ENCODE measurements around the gene SDR42E2.
"Not testable (repeated sequence)": the region's sequence is repeated elsewhere in the genome, so short reads cannot be mapped to it uniquely, and the experiment has no call there.

SDR42E2 gene

DNA sequence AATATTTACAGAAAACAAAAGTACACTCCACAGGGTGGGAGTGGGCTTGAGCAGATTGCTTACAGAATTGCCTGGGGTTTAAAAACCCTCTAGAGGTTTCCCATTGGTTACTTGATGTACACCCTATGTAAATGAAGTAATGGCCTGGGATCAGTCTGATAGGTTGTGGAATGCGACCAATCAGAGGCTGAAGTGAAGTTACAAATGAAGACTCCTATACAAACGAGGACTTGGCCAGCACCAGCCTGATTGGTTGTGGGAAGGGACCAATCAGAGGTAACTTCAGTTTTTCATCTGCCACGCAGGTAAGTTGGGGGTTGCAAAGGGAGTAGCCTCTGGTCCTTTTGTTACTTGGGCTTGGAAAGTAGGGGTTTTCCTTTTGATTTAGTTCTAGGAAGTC is 52.6 kb downstream of the SDR42E2 start:
- H3K9ac ChIP-seq (ENCODE audit: low read depth, low read length) = no peak overlapping the region
- H3K4me1 ChIP-seq (ENCODE audit: insufficient read depth, low read length) = no peaks in the 10 kb centered on the region
- DNase-seq = no peak
- no peak overlapping the region for H2AFZ ChIP-seq (ENCODE audit: low read depth, low read length)
- TF ChIP-seq EZH2 (IDR thresholded peaks at IDR 0.05; ENCODE audit: borderline replicate concordance, low read depth, low read length, severe bottlenecking) = no peak
- TF ChIP-seq, protein P1, sequence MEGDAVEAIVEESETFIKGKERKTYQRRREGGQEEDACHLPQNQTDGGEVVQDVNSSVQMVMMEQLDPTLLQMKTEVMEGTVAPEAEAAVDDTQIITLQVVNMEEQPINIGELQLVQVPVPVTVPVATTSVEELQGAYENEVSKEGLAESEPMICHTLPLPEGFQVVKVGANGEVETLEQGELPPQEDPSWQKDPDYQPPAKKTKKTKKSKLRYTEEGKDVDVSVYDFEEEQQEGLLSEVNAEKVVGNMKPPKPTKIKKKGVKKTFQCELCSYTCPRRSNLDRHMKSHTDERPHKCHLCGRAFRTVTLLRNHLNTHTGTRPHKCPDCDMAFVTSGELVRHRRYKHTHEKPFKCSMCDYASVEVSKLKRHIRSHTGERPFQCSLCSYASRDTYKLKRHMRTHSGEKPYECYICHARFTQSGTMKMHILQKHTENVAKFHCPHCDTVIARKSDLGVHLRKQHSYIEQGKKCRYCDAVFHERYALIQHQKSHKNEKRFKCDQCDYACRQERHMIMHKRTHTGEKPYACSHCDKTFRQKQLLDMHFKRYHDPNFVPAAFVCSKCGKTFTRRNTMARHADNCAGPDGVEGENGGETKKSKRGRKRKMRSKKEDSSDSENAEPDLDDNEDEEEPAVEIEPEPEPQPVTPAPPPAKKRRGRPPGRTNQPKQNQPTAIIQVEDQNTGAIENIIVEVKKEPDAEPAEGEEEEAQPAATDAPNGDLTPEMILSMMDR (IDR thresholded peaks at IDR 0.05; ENCODE audit: borderline replicate concordance, extremely low read depth, low read length, poor library complexity, severe bottlenecking) = no peak
- H3K79me2 ChIP-seq (ENCODE audit: insufficient read depth, low read length) = peaks cover 13% of the 10 kb centered on the region
- ATAC-seq (ENCODE audit: insufficient read depth, low read depth) = no peak
- H3K4me2 ChIP-seq (ENCODE audit: insufficient read depth, low read length) = no peak overlapping the region
- peaks cover 11% of the 10 kb centered on the region; the same call in 1 of the 2 replicates for H4K20me1 ChIP-seq (ENCODE audit: insufficient read depth, low read length)
- no peak overlapping the region for H3K4me3 ChIP-seq (ENCODE audit: low read depth in 1 of 2, low read length in 2 of 2)
- H3K27ac ChIP-seq (ENCODE audit: low read length) = no peak overlapping the region
- no peaks in the 10 kb centered on the region for H3K27me3 ChIP-seq (ENCODE audit: insufficient read depth, low read length, poor library complexity)
- no peaks in the 10 kb centered on the region for H3K9me3 ChIP-seq (ENCODE audit: insufficient read depth, low read length, severe bottlenecking)
- H3K36me3 ChIP-seq (ENCODE audit: insufficient read depth, low read length) = peaks cover 4% of the 10 kb centered on the region; the same call in 1 of the 2 replicates

DNA sequence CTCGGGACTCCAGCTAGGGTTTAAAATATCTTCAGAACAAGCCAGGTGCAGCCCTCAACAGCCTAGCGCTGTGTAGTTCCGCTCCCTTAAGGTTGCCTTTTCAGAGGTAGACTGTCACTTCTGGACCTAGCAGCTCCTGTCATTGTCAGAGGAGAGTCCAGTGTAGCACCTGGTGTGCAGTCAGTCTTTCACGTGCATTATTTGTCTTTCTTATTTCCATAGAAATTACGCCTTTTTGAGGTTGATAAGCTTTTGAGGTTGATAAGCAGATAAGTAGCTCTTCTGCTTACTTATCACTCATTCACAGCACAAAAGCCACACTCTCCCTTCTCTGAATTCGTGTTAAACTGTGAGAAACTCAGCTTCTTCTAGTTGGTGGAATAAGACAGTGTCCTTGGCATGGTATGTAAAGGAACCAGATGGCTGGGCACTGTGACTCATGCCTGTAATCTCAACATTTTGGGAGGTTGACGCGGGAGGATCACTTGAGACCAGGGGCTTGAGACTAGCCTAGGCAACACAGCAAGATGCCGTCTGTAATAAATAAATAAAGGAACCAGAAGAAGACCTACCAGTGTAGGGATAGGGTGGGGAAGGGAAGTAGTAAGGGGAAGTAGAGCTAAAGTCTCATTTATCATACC is 54.0 kb downstream of the SDR42E2 start:
- no peak overlapping the region for H2AFZ ChIP-seq (ENCODE audit: low read depth, low read length)
- H3K79me2 ChIP-seq (ENCODE audit: insufficient read depth, low read length) = 0 out of 2 replicates have a peak, but pooled peaks cover 2% of the 10 kb centered on the region
- TF ChIP-seq EZH2 (IDR thresholded peaks at IDR 0.05; ENCODE audit: borderline replicate concordance, low read depth, low read length, severe bottlenecking) = no peak
- TF ChIP-seq, protein P1 (IDR thresholded peaks at IDR 0.05; ENCODE audit: borderline replicate concordance, extremely low read depth, low read length, poor library complexity, severe bottlenecking) = no peak
- H3K27me3 ChIP-seq (ENCODE audit: insufficient read depth, low read length, poor library complexity) = no peaks in the 10 kb centered on the region
- H3K27ac ChIP-seq (ENCODE audit: low read length) = no peak overlapping the region
- H3K4me2 ChIP-seq (ENCODE audit: insufficient read depth, low read length) = no peak overlapping the region
- H3K9ac ChIP-seq (ENCODE audit: low read depth, low read length) = no peak overlapping the region
- no peaks in the 10 kb centered on the region for H3K4me1 ChIP-seq (ENCODE audit: insufficient read depth, low read length)
- no peak overlapping the region for H3K4me3 ChIP-seq (ENCODE audit: low read depth in 1 of 2, low read length in 2 of 2)
- H3K9me3 ChIP-seq (ENCODE audit: insufficient read depth, low read length, severe bottlenecking) = no peaks in the 10 kb centered on the region
- no peak for DNase-seq
- H3K36me3 ChIP-seq (ENCODE audit: insufficient read depth, low read length) = peaks cover 4% of the 10 kb centered on the region
- peaks cover 9% of the 10 kb centered on the region; the same call in 1 of the 2 replicates for H4K20me1 ChIP-seq (ENCODE audit: insufficient read depth, low read length)
- no peak for ATAC-seq (ENCODE audit: insufficient read depth, low read depth)

DNA sequence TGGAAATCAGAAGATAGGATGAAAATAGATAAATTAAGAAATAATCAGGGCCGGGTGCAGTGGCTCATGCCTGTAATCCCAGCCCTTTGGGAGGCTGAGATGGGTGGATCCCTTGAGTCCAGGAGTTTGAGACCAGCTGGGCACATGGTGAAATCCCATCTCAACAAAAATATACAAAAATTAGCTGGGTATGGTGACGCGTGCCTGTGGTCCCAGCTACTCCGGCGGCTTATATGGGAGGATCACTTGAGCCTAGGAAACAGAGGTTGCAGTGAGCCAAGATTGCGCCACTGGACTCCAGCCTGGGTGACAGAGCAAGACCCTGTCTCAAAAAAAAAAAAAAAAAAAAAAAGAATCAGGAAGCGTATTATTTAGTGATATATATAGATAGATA is 54.5 kb downstream of the SDR42E2 start:
- not testable (repeated sequence) for H2AFZ ChIP-seq (ENCODE audit: low read depth, low read length); H4K20me1 ChIP-seq (ENCODE audit: insufficient read depth, low read length); H3K27me3 ChIP-seq (ENCODE audit: insufficient read depth, low read length, poor library complexity); H3K27ac ChIP-seq (ENCODE audit: low read length); H3K9me3 ChIP-seq (ENCODE audit: insufficient read depth, low read length, severe bottlenecking); H3K4me3 ChIP-seq (ENCODE audit: low read depth in 1 of 2, low read length in 2 of 2); ATAC-seq (ENCODE audit: insufficient read depth, low read depth); H3K79me2 ChIP-seq (ENCODE audit: insufficient read depth, low read length); H3K9ac ChIP-seq (ENCODE audit: low read depth, low read length); H3K4me1 ChIP-seq (ENCODE audit: insufficient read depth, low read length); DNase-seq; H3K36me3 ChIP-seq (ENCODE audit: insufficient read depth, low read length); H3K4me2 ChIP-seq (ENCODE audit: insufficient read depth, low read length)

DNA sequence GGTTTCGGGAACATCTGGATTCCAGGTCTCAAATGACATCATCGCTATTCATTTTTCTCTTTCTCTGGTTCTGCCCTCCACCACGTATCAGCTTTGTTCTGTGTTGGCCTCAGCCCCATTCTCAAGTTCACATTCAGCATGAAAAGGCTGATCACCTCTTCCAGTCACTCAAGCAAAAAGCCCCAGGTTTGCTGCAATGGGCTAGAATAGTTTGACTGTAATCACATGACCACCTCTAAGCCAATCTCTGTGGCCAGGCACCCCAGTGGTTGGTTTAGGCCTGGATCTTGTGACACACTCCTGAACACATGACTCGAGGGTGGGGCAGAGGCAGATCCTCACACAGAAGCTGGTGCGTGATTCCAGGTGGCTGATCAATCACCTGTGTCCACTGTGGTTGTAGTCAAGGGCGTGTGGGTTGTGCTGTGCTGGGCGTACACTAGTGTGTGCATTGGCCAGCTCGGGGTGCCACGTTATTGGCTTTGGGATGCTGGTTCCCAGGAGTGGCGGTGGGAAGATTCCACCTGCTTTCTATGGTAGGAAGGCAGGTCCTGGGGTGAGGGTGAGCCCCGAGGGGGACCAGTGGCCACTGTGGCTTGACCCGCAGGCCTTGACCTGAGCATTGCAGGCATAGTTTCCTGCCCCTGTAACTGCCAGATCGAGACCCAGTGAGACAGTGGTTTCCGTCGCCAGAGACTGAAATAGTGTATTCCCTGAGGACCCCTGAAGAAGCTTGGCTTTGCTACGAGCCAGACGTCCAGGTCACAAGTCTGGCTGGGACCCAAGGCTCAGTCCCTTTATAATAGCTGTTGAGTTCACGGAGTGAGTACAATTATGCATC is 55.8 kb downstream of the SDR42E2 start:
- no peaks in the 10 kb centered on the region for H3K79me2 ChIP-seq (ENCODE audit: insufficient read depth, low read length)
- no peaks in the 10 kb centered on the region for H3K9me3 ChIP-seq (ENCODE audit: insufficient read depth, low read length, severe bottlenecking)
- H3K9ac ChIP-seq (ENCODE audit: low read depth, low read length) = no peak overlapping the region
- peak; percentile 50; the same call in 1 of the 3 replicates for ATAC-seq (ENCODE audit: insufficient read depth, low read depth)
- no peak overlapping the region for H3K4me2 ChIP-seq (ENCODE audit: insufficient read depth, low read length)
- no peak overlapping the region for H3K4me3 ChIP-seq (ENCODE audit: low read depth in 1 of 2, low read length in 2 of 2)
- no peaks in the 10 kb centered on the region for H3K27me3 ChIP-seq (ENCODE audit: insufficient read depth, low read length, poor library complexity)
- no peak for DNase-seq
- peaks cover 4% of the 10 kb centered on the region for H3K36me3 ChIP-seq (ENCODE audit: insufficient read depth, low read length)
- peaks cover 9% of the 10 kb centered on the region; the same call in 1 of the 2 replicates for H4K20me1 ChIP-seq (ENCODE audit: insufficient read depth, low read length)
- no peak overlapping the region for H3K27ac ChIP-seq (ENCODE audit: low read length)
- H3K4me1 ChIP-seq (ENCODE audit: insufficient read depth, low read length) = no peaks in the 10 kb centered on the region
- no peak overlapping the region for H2AFZ ChIP-seq (ENCODE audit: low read depth, low read length)
- TF ChIP-seq, protein P1 (IDR thresholded peaks at IDR 0.05; ENCODE audit: borderline replicate concordance, extremely low read depth, low read length, poor library complexity, severe bottlenecking) = no peak
- no peak for TF ChIP-seq EZH2 (IDR thresholded peaks at IDR 0.05; ENCODE audit: borderline replicate concordance, low read depth, low read length, severe bottlenecking)
